ENCODE data around the gene RASGRP3.
"Not testable (repeated sequence)": the region's sequence is repeated elsewhere in the genome, so short reads cannot be mapped to it uniquely, and the experiment has no call there.

Gene RASGRP3

DNA sequence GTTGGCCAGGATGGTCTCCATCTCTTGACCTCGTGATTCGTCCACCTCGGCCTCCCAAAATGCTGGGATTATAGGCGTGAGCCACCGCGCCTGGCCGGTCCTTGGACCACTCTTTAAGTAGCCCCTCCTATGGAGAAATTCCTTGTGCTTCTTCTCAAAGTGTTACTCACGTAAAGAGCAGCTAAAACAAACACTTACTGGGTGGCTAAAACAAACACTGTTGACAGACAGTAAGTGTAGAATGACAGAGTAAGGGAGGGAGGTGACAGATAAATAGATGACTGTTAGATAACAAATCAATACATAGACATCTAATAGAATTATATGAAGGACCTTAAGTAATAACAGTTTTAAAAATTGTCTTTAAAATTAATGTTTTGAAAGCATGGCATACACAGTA lies 40.9 kb upstream of the RASGRP3 start:
- DNase-seq (ENCODE audit: low read depth): no peak
- no peak overlapping the region for H3K4me3 ChIP-seq (ENCODE audit: low read depth, low read length)
- TF ChIP-seq, protein P1, sequence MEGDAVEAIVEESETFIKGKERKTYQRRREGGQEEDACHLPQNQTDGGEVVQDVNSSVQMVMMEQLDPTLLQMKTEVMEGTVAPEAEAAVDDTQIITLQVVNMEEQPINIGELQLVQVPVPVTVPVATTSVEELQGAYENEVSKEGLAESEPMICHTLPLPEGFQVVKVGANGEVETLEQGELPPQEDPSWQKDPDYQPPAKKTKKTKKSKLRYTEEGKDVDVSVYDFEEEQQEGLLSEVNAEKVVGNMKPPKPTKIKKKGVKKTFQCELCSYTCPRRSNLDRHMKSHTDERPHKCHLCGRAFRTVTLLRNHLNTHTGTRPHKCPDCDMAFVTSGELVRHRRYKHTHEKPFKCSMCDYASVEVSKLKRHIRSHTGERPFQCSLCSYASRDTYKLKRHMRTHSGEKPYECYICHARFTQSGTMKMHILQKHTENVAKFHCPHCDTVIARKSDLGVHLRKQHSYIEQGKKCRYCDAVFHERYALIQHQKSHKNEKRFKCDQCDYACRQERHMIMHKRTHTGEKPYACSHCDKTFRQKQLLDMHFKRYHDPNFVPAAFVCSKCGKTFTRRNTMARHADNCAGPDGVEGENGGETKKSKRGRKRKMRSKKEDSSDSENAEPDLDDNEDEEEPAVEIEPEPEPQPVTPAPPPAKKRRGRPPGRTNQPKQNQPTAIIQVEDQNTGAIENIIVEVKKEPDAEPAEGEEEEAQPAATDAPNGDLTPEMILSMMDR (IDR thresholded peaks at IDR 0.05; ENCODE audit: insufficient read depth, low read depth, low read length, missing control alignments): no peak

DNA sequence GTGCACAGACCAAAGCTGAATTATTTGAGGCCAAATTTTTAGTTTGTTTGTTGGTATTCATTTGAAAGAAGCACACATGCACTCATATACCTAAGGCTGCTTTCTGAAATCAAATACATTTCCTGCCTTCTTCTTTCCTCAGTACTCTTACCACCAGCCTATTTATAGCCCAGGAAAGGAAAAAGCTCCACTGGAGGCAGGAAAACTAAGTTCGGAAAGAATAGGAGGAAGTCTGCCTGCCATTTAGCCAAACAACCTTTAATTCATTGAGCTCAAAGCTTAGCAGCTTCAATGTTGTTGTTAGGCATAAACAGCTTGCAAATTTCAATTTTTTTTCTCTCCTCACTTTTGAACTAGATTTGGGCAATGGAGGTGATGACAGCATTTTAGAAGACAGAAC lies 40.4 kb upstream of the RASGRP3 start:
- no peak overlapping the region for H3K4me3 ChIP-seq (ENCODE audit: low read depth, low read length)
- TF ChIP-seq, protein P1 (IDR thresholded peaks at IDR 0.05; ENCODE audit: insufficient read depth, low read depth, low read length, missing control alignments): no peak
- DNase-seq (ENCODE audit: low read depth): no peak

DNA sequence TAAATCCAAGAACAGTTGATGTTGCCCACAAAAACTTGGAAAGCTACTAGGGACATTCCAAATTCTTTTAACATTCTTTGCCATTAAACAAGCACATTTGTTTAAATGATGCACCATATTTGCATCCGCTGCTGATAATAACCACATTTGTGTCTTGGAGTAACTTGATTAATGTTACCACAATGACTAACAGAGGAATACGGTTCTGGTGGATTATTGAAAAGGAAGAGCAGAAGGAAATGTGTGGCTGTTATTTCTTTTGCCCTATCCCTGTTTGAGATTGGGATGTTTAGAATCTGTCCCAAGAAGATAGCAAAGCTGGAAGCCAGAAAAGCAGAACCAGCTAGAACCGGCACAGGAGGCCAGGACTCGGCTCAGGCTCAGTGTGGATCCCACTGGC lies 39.2 kb upstream of the RASGRP3 start:
- TF ChIP-seq, protein P1 (IDR thresholded peaks at IDR 0.05; ENCODE audit: insufficient read depth, low read depth, low read length, missing control alignments): no peak
- no peak for DNase-seq (ENCODE audit: low read depth)
- no peak overlapping the region for H3K4me3 ChIP-seq (ENCODE audit: low read depth, low read length)

DNA sequence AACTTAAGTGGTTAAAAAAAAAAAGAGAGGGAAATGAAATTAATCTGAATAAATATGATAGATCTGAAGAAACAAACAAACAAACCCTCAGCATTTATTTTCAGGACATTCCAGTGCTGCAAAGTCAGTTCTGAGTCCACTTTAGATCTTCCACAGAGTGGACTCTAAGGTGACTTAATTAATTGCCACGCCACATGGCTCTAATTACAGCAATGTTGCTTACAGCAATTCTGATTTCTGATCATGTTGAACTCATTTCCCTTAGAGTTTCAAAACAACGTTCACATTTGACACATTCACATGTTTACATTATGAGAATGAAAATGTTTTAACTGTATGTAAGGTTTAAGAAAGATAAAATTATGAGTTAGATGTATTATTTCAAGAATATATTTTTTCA lies 38.6 kb upstream of the RASGRP3 start:
- no peak for DNase-seq (ENCODE audit: low read depth)
- H3K4me3 ChIP-seq (ENCODE audit: low read depth, low read length): no peak overlapping the region

DNA sequence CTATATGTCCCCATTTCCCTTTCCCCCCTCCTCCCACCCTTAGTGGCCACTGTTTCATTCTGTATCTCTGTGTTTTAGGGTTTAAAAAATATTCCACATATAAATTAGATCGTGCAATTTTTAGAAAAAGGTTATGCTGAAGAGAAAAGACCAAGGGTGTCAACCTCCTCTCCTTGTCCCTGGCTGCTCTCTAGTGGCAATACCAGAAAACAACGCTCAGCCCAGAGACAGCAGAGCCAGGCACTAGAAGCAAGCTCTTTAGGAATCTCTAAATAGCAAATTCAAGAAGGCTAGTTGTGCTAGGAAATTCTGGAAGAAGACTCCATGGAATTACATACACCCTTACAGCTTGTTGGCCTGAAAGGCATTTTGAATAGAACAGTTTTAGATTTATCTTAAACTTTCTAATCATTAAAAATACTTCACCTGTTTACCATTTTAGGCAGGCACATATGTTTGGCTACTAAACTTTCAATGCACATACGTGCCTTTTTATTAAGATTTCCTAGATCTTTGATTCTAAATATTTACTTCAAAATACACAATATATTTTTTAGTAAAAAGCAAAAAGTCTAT lies 35.1 kb upstream of the RASGRP3 start:
- H3K4me3 ChIP-seq (ENCODE audit: low read depth, low read length): no peak overlapping the region
- peak; percentile 58 for DNase-seq (ENCODE audit: low read depth)
- TF ChIP-seq, protein P1 (IDR thresholded peaks at IDR 0.05; ENCODE audit: insufficient read depth, low read depth, low read length, missing control alignments): peak; percentile 56

More for the DNA sequence above, 38.6 kb upstream of the RASGRP3 start:
- TF ChIP-seq, protein P1 (IDR thresholded peaks at IDR 0.05; ENCODE audit: insufficient read depth, low read depth, low read length, missing control alignments): no peak

DNA sequence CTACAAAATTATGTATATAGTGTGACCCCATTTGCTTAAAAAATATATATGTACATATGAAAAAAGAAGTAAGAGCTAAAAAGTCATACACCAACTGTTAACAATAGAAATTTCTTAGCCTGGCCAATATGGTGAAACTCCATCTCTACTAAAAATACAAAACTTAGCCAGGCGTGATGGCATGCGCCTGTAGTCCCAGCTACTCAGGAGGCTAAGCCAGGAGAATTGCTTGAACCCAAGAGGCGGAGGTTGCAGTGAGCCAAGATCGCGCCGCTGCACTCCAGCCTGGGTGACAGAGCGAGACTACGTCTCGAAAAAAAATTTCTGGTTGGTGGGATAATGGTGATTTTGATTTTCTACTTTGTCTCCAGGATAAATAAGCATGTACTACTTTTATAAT lies 34.4 kb upstream of the RASGRP3 start:
- H3K4me3 ChIP-seq (ENCODE audit: low read depth, low read length); DNase-seq (ENCODE audit: low read depth): not testable (repeated sequence)

DNA sequence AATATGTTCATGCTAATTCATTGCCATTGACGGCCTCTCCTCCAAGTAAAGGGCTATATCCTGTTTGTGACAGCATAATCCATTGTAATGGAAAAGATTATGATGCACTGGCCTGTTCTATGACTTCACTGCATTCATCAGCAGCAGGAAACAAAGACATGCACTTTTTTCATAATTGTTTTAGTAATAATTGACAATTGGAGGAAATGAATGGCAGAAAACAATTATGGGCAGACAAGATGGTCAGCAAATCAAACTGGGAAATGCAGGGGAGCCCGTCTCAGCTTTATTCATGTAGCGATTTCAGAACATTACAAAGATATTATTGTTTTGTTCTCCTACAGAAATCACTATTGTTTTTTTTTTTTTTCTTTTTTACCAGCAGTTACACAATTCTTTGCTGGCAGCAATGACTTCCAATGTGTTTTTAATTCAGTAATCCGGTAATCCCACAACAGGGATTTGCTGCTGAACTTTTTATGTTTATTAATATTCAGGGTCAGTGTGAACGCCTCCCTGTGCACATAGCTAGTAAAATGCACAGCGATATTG lies 33.8 kb upstream of the RASGRP3 start:
- H3K4me3 ChIP-seq (ENCODE audit: low read depth, low read length): no peak overlapping the region
- no peak for DNase-seq (ENCODE audit: low read depth)
- TF ChIP-seq, protein P1 (IDR thresholded peaks at IDR 0.05; ENCODE audit: insufficient read depth, low read depth, low read length, missing control alignments): no peak

Data from GM12865 (cell line).